Kidney epithelial cell (primary cell): ENCODE measurements around the gene CRPPA. TPM values are rescaled to one million over a fixed set of nuclear protein-coding genes. Genes with fewer than 3 reads are reported as not detected.

ENCODE experiments used
- DNase-seq: peaks from one replicate; pipeline ENCODE4 v3.0.0-alpha.2; 2010; ENCODE audit warnings: low read depth
- H3K27me3 ChIP-seq: 2 replicates; pipeline ENCODE4 v1.6.0; 2011; ENCODE audit warnings: low read length; ENCODE audit not compliant: control insufficient read depth, insufficient read depth
- H3K36me3 ChIP-seq: 2 replicates; pipeline ENCODE4 v1.5.1; 2011; ENCODE audit warnings: low read length; ENCODE audit not compliant: control insufficient read depth, insufficient read depth
- H3K4me3 ChIP-seq: 2 replicates; pipeline ENCODE4 v1.5.1; 2011; ENCODE audit warnings: low read depth, mild to moderate bottlenecking, control low read depth, low read length
- total RNA-seq: library from RNA; depleted of rRNA; stranded (reverse); fragments of >200 nt; gene quantifications from 2 replicates; pipeline ENCODE4 v1.2.3, GENCODE V29; 2015
- TF ChIP-seq, protein P1 (sequence below): IDR thresholded peaks from 2 replicates; pipeline ENCODE4 v1.5.1; 2011; ENCODE audit warnings: mild to moderate bottlenecking, moderate library complexity, low read length, control low read depth, inconsistent platforms; ENCODE audit not compliant: insufficient read depth, poor library complexity, severe bottlenecking

Gene CRPPA
- total RNA-seq, 1 donor from 2014 or later: 1.8 TPM

- TF ChIP-seq, protein P1, sequence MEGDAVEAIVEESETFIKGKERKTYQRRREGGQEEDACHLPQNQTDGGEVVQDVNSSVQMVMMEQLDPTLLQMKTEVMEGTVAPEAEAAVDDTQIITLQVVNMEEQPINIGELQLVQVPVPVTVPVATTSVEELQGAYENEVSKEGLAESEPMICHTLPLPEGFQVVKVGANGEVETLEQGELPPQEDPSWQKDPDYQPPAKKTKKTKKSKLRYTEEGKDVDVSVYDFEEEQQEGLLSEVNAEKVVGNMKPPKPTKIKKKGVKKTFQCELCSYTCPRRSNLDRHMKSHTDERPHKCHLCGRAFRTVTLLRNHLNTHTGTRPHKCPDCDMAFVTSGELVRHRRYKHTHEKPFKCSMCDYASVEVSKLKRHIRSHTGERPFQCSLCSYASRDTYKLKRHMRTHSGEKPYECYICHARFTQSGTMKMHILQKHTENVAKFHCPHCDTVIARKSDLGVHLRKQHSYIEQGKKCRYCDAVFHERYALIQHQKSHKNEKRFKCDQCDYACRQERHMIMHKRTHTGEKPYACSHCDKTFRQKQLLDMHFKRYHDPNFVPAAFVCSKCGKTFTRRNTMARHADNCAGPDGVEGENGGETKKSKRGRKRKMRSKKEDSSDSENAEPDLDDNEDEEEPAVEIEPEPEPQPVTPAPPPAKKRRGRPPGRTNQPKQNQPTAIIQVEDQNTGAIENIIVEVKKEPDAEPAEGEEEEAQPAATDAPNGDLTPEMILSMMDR: no peak
- Histone ChIP-seq H3K27me3 (no peaks in the 10 kb centered on the region), H3K36me3 (no peaks in the 10 kb centered on the region), H3K4me3 (no peak overlapping the region)
- DNase-seq: no peak
These were observed 17.6 kb upstream of the CRPPA start for GRCh38 chr7:16438988-16439387.

GRCh38 chr7:16436306-16436705 is 15.0 kb upstream of the CRPPA start:
- DNase-seq: no peak
- no peak overlapping the region for H3K4me3 ChIP-seq
- no peaks in the 10 kb centered on the region for H3K36me3 ChIP-seq
- H3K27me3 ChIP-seq: no peaks in the 10 kb centered on the region
- TF ChIP-seq, protein P1: no peak

DNA sequence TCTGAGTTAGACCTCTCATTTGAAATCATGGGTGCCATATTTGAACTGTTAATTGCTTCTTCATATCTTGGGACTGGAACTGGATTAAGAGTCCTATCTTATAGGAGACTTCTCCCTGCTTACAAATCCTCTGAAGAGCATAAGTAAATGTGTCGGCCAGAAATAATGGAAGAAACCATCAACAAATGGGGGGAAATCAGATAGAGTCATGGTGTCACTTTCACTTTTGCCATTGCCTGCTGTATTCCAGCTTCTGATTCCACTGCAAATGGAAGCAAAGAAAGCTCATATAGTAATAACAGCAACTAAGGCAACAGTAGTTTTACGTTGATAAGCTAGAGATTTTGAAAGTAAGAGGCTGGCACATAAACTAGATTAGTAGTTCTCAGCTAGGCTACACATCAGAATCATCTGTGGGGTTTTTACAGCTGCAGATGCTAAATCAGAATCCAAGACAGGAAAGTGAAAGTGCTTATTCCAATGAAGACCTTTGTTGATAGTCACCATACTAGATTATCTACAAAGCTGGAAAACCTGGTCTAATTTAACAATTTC is 12.3 kb upstream of the CRPPA start:
- Histone ChIP-seq H3K36me3 (no peaks in the 10 kb centered on the region), H3K27me3 (no peaks in the 10 kb centered on the region)
- DNase-seq: no peak

GRCh38 chr7:16432425-16432731 is 11.0 kb upstream of the CRPPA start:
- DNase-seq: no peak
- TF ChIP-seq, protein P1: no peak
- Histone ChIP-seq H3K27me3 (no peaks in the 10 kb centered on the region), H3K36me3 (no peaks in the 10 kb centered on the region), H3K4me3 (no peak overlapping the region)

More for the DNA sequence above, 12.3 kb upstream of the CRPPA start:
- no peak overlapping the region for H3K4me3 ChIP-seq
- TF ChIP-seq, protein P1: no peak

DNA sequence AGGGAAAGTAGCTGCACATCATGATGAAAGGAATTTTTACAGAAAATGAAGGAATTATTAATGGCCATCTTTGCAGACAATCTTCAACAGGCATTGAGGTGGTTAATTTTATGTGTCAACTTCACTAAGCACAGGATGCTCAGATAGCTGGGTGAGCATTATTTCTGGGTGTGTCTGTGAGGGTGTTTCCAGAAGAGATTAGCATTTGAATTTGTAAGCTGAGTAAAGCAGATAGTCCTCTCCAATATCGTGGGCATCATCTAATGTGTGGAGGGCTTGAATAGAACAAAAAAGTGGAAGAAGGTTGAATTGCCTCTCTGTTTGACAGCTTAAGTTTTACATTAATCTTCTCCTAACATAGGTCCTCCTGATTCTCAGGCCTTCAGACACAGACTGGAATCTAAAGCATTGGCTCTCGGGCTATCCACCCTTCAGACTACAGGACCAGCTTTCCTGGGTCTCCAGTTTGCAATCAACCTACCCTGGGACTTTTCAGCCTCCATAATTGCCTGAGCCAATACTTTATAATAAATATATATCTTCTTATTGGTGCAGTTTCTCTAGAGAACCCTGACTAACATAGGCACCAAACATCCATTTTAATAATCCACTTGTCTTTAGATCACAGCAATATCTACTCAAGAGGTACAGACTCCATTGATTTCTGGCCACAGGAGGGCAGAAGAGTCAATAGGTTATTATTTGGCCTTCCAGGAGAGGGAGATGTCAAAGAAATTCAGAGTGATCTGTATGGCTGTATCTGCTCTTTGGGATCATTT is 10.5 kb upstream of the CRPPA start:
- H3K27me3 ChIP-seq: no peaks in the 10 kb centered on the region
- DNase-seq: no peak
- TF ChIP-seq, protein P1: peak; percentile 44
- H3K36me3 ChIP-seq: no peaks in the 10 kb centered on the region
- no peak overlapping the region for H3K4me3 ChIP-seq

DNA sequence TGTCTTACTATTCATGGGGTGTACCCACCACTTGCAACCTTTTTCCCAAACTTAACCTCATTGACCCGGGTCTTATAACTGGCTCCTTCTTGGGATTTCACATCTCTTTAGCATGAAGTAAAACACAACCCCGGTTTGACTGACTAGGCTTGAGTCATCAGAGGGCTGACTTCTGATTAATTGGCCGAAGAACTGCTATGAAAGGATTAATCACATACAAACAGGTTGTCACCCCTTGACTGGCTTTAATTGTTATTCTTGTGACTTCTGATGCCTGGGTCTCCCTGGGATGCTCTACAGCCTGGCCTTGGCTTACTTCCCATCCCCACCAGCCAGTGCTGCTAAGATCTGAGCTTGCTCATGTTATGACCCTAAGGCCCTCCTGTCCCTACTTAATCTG is 8.8 kb upstream of the CRPPA start:
- no peak overlapping the region for H3K4me3 ChIP-seq
- DNase-seq: no peak
- no peaks in the 10 kb centered on the region for H3K27me3 ChIP-seq
- no peaks in the 10 kb centered on the region for H3K36me3 ChIP-seq
- TF ChIP-seq, protein P1: no peak
